SK-N-MC (cell line): ENCODE data around the gene SWAP70.

ENCODE experiments used
- EZH2 ChIP-seq: fragments of 200-600 bp; sonication (generic); IDR thresholded peaks from one replicate; pipeline ENCODE4 v1.6.1; 2017; ENCODE audit warnings: antibody characterized with exemption
- POLR2AphosphoS5 ChIP-seq: IDR thresholded peaks from 2 replicates; pipeline ENCODE4 v1.6.1; 2012; ENCODE audit warnings: mild to moderate bottlenecking, low read depth, low read length, borderline replicate concordance

DNA sequence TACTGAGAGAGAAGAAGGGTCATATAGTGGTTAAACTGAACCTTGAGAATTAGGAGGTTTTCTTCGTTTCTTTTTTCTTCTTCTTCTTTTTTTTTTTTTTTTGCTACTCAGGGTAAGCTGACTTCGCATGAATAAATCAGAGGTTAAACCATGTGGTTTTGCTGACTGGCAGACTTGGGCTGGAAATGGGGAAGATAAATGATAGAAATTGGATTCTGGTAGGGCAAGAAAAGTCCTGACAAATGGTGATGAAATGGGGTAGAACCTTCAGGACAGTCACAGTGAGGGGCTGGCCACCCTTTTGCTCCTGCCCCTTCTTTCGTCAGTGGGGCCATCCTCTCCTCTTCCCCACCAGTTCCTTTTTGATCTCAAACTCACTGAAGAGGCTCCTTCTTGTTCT lies 1.6 kb upstream of the SWAP70 start:
- TF ChIP-seq EZH2 (no peak), POLR2AphosphoS5 (no peak)
